IPS-18c (cell line): ENCODE results near the gene OVCA2.

Experiments used
- H3K4me3 ChIP-seq: 2 replicates; pipeline ENCODE4 v1.7.0; 2013; ENCODE audit warnings: low read depth, mild to moderate bottlenecking, low read length, moderate library complexity; ENCODE audit not compliant: insufficient read depth
- H3K9me3 ChIP-seq: one replicate; pipeline ENCODE4 v1.6.1; 2013; ENCODE audit warnings: mild to moderate bottlenecking, low read length, moderate library complexity; ENCODE audit not compliant: control insufficient read depth, insufficient read depth

OVCA2 gene

DNA sequence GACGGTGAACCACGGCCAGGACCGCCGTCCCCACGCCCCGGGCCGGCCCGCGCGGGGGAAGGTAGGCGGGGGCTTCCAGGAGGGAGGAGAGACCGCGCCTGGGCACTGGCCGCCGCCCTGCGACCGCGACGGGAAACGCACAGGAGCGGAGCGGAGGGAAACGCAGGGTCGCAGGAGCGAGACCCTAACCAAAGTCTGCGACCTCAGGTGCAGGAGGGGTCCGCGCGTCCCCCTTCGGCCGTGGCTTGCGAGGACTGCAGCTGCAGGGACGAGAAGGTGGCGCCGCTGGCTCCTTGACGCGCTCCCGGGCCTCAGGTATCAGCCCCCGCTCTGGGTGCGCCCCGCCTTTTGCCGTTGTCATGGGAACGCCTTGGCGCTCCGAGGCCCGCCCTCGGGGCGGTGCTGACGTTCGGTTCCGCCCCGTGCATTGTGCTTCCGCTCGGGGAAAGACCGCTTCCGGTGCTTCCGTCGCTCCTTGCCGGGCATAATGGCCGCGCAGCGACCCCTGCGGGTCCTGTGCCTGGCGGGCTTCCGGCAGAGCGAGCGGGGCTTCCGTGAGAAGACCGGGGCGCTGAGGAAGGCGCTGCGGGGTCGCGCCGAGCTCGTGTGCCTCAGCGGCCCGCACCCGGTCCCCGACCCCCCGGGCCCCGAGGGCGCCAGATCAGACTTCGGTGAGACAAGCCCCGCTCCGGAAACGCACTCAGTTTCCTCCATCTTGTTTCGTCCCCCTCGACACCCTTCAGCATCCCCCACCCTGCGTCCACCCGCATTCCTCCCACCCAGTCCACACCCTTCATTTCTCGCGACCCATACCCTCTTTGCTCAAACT, at the start of gene OVCA2:
OVCA2 (plus strand) TSS at position 462 of the 829 bp plus-strand sequence; CDS start at position 488, 26 bp downstream.
- Histone ChIP-seq H3K9me3 (no peaks in the 10 kb centered on the region), H3K4me3 (peak within 1 kb of the TSS; percentile 78)

- Histone ChIP-seq H3K9me3 (no peaks in the 10 kb centered on the region), H3K4me3 (no peak overlapping the region)
Measured at GRCh38 chr17:1992541-1992940, 49.3 kb upstream of the OVCA2 start.

- Histone ChIP-seq H3K9me3 (no peaks in the 10 kb centered on the region), H3K4me3 (no peak overlapping the region)
Measured at GRCh38 chr17:1994707-1995106, 47.1 kb upstream of the OVCA2 start.

DNA sequence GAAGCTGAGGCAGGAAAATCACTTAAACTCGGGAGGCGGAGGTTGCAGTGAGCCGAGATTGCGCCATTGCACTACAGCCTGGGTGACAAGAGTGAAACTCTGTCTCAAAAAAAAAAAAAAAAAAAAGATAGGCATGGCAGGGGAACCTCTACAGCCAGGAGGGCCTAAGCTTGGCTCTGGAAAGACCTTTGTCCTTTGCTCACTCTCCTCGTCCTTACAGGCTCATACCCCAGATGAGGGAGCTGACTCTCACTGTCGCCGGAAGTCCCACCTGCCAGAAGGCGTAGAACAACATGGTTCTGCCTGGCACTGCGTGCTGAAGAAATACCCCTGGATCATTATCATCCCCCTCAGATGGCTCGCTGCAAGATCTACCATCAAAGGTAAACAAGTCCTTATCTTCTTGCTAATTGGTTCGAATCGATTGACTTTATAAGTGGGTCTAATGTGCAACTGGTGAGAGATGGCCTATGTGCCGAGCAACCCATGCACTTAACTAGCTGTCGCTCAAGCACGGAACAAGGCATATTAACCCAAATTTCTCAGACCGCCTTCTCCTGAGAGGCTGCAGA, 46.4 kb upstream of the OVCA2 start:
- Histone ChIP-seq H3K9me3 (no peaks in the 10 kb centered on the region), H3K4me3 (no peak overlapping the region)

DNA sequence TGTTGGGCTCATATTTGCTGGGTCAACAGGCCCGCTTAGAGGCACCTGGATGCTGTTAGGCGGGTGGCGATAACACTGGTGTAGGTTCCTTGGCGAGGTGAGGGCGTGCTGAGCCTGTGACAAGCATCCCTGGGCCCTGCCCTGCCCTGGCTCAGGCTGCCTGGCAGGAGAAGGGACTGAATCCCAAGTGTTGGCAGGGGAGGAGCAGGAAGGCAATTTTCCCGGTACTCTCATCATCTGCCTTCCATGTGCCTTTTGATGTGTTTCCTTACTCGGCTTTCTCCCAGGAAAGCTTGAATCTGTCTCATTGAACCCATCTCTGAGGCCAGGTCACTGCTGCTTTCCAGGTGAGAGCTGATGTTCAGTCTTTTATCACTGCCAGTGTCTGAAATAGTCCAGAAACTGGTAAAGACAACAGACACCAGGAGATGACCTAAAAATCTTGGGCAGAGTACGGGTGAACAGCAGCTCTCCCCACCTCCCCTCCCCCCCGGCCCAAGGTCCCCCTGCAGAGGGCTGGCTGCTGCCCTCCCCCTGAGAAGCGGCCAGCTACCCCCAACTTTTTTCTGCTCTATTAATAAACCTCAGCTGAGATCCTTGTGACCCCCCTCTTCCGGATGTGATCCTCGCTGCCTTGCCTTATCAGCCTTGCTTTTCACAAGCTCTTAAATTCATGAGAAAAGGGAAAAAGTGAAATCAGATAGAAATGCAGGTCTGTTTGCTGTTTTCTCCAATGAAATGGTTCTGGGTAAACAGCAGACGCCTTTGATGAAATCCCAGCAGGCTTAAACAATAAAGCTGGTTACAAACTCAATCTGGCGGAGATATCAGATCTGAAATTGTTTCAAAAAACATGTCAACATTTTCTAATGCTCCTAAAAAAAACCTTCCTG, 45.7 kb upstream of the OVCA2 start:
- Histone ChIP-seq H3K4me3 (no peak overlapping the region), H3K9me3 (no peaks in the 10 kb centered on the region)

- H3K9me3 ChIP-seq = no peaks in the 10 kb centered on the region
- no peak overlapping the region for H3K4me3 ChIP-seq
Measured at GRCh38 chr17:1996800-1997288, 45.0 kb upstream of the OVCA2 start.

DNA sequence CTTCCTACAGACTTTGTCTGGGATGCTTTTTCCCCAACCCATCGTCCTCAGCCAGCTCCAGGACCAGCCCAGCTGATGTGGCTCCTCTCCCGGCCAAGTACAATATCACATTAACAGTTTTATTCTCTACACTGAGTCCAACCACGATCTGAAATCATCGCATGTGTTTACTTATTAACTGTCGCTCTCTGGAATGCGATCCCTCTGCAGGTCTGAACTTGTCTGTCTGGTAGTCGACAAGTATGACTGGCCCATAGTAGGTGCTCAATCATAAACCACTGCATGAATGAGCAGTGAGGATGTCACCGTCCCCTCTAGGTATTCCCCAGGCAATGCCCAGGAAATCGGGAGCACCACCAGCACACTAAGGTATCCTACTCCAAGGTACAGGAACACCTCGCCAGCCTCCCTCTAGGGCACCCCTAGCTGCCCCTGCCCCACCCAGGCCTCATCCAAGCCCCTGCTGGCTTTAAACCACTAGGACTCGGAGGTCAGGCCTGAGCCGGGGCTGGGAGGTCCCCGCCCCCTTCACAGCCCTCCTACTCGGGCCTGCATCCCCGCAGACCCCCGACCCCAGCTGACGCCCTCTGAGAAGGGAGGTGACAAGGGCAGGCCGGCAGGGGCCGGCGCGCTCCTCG, 44.4 kb upstream of the OVCA2 start:
- H3K4me3 ChIP-seq = 0 out of 2 replicates have a peak overlapping the region, but pooled peaks have one; percentile 15

GRCh38 chr17:1997927-1998742, 43.7 kb upstream of the OVCA2 start:
- Histone ChIP-seq H3K4me3 (peak overlapping the region; percentile 57), H3K9me3 (no peaks in the 10 kb centered on the region)

More for the DNA sequence above, 44.4 kb upstream of the OVCA2 start:
- no peaks in the 10 kb centered on the region for H3K9me3 ChIP-seq

- no peak overlapping the region for H3K4me3 ChIP-seq
- peaks cover 1% of the 10 kb centered on the region for H3K9me3 ChIP-seq
Measured at GRCh38 chr17:1999557-2000251, 42.1 kb upstream of the OVCA2 start.

DNA sequence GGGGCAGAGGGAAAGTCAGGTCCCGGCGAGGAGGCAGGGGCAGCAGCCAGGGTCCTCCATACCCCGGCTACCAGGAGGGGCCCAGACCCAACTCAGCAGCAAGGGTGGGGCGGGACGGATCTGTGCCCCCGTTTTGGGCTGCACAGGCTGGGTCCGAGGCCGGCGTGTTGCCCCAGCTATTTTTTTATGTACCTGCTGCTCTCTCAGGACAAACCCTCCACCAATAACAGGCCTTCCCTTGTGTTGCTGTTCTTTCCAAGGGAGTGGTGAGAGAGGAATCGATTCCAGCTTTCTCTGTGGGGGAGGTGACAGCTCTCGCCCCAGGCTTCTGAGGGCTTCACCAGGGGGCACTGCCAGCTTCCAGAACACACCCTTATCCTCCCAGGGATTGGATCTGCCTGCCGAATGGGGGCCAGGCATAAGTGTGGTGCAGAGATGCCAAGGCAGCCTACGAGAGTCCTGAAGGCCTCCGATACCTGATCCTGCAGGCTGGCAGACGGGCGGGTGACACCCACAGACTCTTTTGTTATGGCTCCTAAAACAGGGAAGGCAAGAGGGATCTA, 39.0 kb upstream of the OVCA2 start:
- H3K4me3 ChIP-seq = no peak overlapping the region

GRCh38 chr17:2003525-2003924, 38.3 kb upstream of the OVCA2 start:
- peaks cover 3% of the 10 kb centered on the region for H3K9me3 ChIP-seq

More for the DNA sequence above, 39.0 kb upstream of the OVCA2 start:
- peaks cover 3% of the 10 kb centered on the region for H3K9me3 ChIP-seq

GRCh38 chr17:2004435-2004952, 37.3 kb upstream of the OVCA2 start:
- Histone ChIP-seq H3K9me3 (peaks cover 3% of the 10 kb centered on the region), H3K4me3 (no peak overlapping the region)

More at GRCh38 chr17:2003525-2003924, 38.3 kb upstream of the OVCA2 start:
- no peak overlapping the region for H3K4me3 ChIP-seq

GRCh38 chr17:2008332-2009126, 33.3 kb upstream of the OVCA2 start:
- Histone ChIP-seq H3K4me3 (no peak overlapping the region), H3K9me3 (peaks cover 3% of the 10 kb centered on the region)

DNA sequence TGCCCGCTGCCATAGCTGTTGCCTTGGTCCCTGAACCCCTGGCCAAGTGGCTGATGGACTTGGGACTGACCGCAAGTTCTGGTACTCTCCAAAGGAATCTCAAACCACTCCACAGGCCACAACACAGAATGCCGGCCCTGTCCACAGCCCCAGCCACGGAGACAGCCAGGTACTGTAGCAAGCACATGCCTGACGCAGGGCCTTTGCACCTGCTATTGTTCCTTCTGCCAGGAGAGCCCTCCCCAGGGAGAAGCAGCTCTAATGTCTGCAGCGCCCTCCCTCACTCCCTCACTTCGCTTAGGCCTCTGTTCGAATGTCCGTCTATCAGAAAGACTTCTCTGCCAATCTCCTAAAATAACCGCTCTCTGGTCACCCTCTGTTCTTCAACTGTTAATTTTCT, 32.1 kb upstream of the OVCA2 start:
- no peak overlapping the region for H3K4me3 ChIP-seq
- peaks cover 1% of the 10 kb centered on the region for H3K9me3 ChIP-seq
